Activated T-cell treated with anti-CD3 and anti-CD28 coated beads, Interleukin-2, amount 50 U/mL, for 24 hours (primary cell): Measurements from ENCODE around the gene PBRM1.

Experiments used
- DNase-seq: peaks from one replicate; pipeline ENCODE4 v3.0.0-alpha.2; 2020
- H3K27ac Mint-ChIP-seq: 2 replicates; pipeline ENCODE4 v1.8.0; 2020; ENCODE audit warnings: mild to moderate bottlenecking, mixed read lengths
- H3K27me3 Mint-ChIP-seq: 2 replicates; pipeline ENCODE4 v1.8.0; 2020; ENCODE audit warnings: mixed read lengths
- H3K36me3 Mint-ChIP-seq: 2 replicates; pipeline ENCODE4 v1.8.0; 2020; ENCODE audit warnings: low read depth, mixed read lengths
- H3K4me1 Mint-ChIP-seq: 2 replicates; pipeline ENCODE4 v1.8.0; 2020; ENCODE audit warnings: low read depth, mixed read lengths
- H3K4me3 Mint-ChIP-seq: 2 replicates; pipeline ENCODE4 v1.8.0; 2020; ENCODE audit warnings: mild to moderate bottlenecking, moderate library complexity, mixed read lengths
- H3K9me3 Mint-ChIP-seq: 2 replicates; pipeline ENCODE4 v1.8.0; 2020; ENCODE audit warnings: mixed read lengths

Gene PBRM1

DNA sequence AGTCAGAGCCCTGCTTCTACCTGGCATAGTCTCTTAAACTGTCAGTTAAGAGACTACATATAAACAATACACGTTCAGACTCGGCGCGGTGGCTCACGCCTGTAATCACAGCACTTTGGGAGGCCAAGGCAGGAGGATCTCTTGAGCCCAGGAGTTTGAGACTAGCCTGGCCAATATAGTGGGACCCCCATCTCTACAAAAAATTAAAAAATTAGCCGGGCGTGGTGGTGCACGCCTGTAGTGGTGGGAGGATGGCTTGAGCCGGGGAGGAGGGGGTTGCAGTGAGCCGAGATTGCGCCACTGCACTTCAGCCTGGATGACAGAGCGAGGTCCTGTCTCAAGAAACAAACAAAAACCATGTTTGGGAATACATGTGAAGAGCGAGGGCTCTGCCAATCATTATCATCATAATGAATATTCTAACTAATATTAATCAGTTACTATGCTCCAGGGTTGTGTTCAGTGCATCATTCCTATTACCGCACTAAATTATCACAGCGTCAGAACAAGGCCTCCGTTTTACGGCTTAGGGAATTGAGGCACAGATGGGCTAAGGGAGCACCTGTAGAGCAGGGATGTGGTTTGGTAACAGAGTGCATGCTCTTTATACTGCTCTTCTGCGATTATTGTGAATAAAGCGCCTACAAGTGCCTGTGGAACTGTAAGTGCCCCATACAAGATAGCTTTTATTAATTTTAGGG, 150.2 kb downstream of the PBRM1 start:
- Mint-ChIP-seq H3K27ac (peak overlapping the region; percentile 73), H3K9me3 (no peaks in the 10 kb centered on the region), H3K27me3 (no peaks in the 10 kb centered on the region), H3K36me3 (peaks cover 46% of the 10 kb centered on the region), H3K4me1 (peaks cover 49% of the 10 kb centered on the region), H3K4me3 (peak overlapping the region; percentile 96)
- peak; percentile 28 for DNase-seq

DNA sequence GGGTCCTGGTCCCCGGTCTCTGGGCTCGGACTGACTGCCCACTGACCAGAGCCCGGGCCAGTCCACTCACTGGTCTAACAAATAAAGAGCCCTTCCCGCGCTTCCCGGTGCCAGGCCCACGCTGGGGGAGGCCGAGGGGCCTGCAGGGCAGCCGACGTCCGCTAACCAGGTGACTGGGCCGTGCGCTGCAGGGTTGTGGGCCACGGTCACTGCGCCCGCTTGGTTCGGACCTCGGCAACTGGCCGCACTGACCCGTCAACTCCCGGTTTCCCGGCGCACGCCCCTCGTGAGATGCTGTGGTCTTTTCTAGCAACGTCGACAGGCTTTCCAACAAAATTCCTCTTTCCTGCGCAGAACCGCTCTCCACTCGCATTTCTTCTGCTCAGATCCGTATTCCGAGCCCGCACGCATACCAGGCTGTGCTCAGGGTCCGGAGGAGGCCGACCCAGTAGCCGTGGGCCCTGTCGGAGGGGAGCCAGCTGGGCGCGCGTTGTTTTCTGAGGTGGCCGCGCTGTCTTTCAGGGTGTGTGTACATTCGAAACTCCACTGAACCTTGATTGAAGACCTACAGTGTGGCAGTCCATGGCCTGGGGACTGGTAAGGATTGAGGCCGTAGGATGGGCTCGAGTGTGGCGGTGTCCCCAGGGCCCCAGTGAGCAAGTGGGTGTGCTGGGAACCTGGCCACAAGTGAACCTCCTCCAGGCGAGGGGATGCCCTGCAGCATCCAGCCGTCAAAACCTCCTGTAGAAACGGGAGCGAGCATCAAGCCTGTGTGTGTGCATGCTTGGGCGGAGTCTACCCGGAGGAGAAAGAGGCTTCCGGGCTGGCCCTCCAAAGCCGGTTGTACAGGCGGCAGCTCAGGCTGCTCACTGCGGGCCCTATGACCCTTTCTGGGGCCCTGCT, 151.2 kb downstream of the PBRM1 start:
- peak; percentile 34 for DNase-seq
- peaks cover 38% of the 10 kb centered on the region for H3K36me3 Mint-ChIP-seq
- H3K27ac Mint-ChIP-seq = peak overlapping the region; percentile 73
- H3K9me3 Mint-ChIP-seq = no peaks in the 10 kb centered on the region
- H3K4me3 Mint-ChIP-seq = peak overlapping the region; percentile 76
- no peaks in the 10 kb centered on the region for H3K27me3 Mint-ChIP-seq
- H3K4me1 Mint-ChIP-seq = peaks cover 41% of the 10 kb centered on the region

DNA sequence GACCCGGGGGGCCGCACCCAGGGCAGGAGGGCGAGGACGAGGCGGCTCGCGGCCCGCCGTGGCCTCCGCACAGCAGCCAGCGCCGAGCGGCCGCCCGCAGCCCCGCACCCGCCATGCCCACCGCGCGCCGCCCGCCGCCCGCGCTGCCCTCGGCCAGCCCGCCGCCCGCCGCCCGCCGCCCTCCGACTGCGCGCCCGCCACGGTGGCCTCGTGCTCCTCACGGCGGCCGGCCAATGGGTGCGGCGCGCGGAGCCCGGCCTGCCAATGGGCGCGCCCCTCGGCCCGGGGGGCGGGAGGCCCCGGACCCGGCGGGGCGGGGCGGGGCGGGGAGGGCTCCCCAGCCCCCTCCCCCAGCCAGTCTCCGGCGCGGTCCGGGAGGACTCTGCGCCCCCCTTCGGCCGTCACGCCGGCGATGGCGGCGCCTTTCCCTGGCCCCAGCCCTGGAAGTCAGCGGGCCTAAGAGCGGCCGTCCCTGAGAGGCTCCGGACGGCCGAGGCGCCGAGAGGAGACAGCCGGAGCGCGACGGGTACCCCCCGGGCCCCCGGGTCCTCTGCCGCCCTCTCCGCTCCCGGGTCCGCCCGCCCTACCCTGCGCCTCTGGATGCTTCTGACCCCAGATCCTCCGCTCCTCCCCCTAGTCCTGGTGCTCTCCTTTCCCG, 152.0 kb downstream of the PBRM1 start, which contains the start of gene NT5DC2:
TSS of gene NT5DC2 (minus strand) at position 235 of the 658 bp plus-strand sequence. CDS start at position 115, 120 bp downstream.
- Mint-ChIP-seq H3K27me3 (no peaks in the 10 kb centered on the region), H3K27ac (peak within 1 kb of the TSS; percentile 74), H3K36me3 (peaks cover 35% of the 10 kb centered on the region), H3K4me1 (peaks cover 34% of the 10 kb centered on the region), H3K9me3 (no peaks in the 10 kb centered on the region), H3K4me3 (peak within 1 kb of the TSS; percentile 83)
- peak; percentile 82 for DNase-seq

DNA sequence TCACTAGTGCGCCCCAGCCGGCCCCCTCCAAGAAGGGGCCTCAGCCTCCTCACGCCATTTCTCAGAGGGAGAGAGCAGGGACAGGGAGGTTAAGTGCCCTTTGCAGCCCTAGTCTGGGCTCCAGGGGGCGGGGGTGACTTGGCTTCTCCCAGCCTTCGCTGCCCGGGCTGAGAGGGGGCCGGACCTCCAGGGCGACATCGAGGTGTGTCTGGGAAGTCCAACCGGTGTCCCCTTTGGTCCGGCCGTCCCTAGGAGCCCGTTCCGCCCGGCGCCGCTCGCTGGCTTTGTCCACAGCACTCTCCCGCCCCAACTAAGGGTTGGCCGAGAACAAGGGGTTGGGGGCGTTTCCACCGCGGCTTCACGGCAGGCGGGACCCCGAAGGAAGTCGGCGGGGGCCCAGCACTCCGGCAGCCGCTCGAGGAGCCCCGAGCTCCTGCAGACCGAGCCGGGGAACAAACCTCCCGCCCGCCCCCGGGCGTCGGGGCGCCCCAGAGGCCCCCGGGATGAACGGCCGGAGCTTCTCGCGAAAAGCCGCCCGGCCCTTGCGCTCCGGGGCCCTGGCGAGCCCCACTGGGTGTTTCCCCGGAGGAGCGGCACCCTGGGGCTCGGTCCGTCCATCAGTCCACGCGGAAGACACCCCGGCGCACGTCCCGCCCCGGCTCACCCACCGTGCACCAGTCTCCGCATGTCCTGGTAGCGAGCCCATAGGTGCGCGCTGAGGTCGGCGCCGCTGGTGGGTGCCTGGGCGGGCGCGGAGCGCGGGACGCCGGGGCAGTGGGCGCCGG, 152.7 kb downstream of the PBRM1 start:
- H3K27ac Mint-ChIP-seq = peak overlapping the region; percentile 74
- peaks cover 36% of the 10 kb centered on the region for H3K36me3 Mint-ChIP-seq
- peaks cover 28% of the 10 kb centered on the region for H3K4me1 Mint-ChIP-seq
- peak; percentile 64 for DNase-seq
- H3K4me3 Mint-ChIP-seq = peak overlapping the region; percentile 83
- no peaks in the 10 kb centered on the region for H3K9me3 Mint-ChIP-seq
- H3K27me3 Mint-ChIP-seq = no peaks in the 10 kb centered on the region

DNA sequence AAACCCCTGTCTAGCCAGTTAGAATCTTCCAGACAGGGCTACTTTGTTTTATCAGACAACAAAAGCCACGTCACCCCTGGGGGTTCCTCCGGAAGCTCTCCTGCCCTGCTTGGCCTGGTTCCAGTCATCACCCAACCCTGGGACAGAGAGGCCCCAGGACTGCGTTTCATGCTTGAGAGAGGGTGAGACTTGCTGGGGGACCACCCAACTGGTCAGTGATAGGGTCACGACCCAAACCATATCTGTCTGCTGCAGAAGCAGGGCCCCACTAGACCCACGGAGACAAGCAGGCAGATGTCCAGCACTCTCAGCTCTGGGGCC, 153.2 kb downstream of the PBRM1 start:
- peaks cover 23% of the 10 kb centered on the region for H3K4me1 Mint-ChIP-seq
- peak; percentile 48 for DNase-seq
- H3K9me3 Mint-ChIP-seq = no peaks in the 10 kb centered on the region
- H3K4me3 Mint-ChIP-seq = peak overlapping the region; percentile 83
- H3K27ac Mint-ChIP-seq = peak overlapping the region; percentile 74
- no peaks in the 10 kb centered on the region for H3K27me3 Mint-ChIP-seq
- H3K36me3 Mint-ChIP-seq = peaks cover 36% of the 10 kb centered on the region

DNA sequence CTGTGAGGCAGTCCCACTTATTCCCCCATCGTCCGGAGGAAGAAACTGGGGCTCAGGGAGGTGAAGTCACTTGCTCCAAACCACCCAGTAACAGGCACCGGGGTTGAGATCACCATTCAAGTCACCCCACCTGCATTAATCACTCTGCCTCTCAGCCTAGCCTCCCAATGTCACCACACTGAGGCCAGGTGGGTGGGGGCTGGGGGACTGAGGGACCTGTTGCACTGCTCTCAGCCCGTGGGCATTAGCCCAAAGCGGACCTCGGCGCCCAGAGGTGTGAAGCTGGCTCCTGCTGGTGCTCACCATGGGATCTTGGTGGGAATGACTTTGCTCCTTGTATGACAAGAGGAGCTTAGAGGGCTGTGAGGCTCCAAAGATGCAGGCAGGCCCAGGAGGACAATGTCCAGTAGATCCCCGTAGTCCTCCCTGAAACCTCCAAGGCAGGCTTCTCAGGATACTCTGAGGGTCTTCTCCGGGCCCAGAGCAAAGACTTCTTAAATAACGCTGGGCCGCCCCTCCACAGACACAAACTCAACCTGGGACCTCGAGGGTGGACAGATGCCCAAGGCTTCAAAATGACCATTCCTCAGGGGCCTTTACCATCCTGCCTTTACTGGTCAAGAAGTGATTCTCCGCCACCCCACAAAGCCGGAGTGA, 153.7 kb downstream of the PBRM1 start:
- peak; percentile 28 for DNase-seq
- Mint-ChIP-seq H3K9me3 (no peaks in the 10 kb centered on the region), H3K27me3 (no peaks in the 10 kb centered on the region), H3K4me1 (peaks cover 20% of the 10 kb centered on the region), H3K27ac (peak overlapping the region; percentile 74), H3K4me3 (peak overlapping the region; percentile 83), H3K36me3 (peaks cover 36% of the 10 kb centered on the region)

DNA sequence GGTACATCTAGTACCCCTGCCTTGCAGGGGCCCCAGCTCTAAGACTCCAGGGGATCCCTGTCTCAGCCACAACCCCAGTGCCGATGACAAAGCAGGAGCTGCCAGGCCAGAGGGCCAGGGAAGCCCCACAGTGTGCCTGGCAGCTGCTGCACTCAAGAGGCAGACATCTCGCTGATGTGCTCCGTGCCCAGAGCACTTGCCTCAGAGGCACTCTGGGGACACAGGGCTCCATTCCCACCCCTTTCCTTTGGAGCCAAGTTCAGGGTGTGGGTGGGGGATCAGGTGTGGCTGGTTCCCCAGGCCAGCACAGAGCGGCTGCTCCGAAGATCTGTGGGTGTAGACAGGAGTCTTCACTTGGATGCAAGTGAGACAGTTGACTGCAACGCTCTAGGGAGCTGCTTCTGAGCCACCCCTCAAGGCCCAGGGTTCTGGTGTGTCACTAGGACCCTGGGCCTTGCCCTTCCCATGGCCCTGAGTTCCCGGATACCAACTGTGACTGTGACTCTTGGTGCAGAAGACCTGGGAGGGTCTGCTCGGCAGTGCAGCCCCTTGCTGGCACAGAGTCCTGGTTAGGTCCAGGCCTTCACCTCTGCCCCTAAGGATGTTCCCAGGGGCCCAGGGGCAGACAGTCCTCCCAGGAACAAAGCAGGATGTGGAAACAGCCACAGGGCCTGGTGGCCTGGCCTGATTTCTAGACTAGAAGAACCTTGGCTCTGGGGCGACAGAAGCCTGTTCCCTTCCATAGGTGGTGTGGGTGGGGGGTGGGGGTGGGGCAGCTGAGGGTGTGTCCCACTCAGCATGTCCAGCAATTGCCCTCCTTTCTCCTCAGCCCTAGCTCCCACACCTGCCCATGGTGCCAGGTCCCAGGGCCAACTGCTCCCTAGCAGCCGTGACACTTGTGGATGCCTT, 154.5 kb downstream of the PBRM1 start:
- peak; percentile 27 for DNase-seq
- no peaks in the 10 kb centered on the region for H3K27me3 Mint-ChIP-seq
- H3K4me1 Mint-ChIP-seq = peaks cover 20% of the 10 kb centered on the region
- H3K27ac Mint-ChIP-seq = no peak overlapping the region
- peak overlapping the region; percentile 83 for H3K4me3 Mint-ChIP-seq
- no peaks in the 10 kb centered on the region for H3K9me3 Mint-ChIP-seq
- H3K36me3 Mint-ChIP-seq = peaks cover 36% of the 10 kb centered on the region

DNA sequence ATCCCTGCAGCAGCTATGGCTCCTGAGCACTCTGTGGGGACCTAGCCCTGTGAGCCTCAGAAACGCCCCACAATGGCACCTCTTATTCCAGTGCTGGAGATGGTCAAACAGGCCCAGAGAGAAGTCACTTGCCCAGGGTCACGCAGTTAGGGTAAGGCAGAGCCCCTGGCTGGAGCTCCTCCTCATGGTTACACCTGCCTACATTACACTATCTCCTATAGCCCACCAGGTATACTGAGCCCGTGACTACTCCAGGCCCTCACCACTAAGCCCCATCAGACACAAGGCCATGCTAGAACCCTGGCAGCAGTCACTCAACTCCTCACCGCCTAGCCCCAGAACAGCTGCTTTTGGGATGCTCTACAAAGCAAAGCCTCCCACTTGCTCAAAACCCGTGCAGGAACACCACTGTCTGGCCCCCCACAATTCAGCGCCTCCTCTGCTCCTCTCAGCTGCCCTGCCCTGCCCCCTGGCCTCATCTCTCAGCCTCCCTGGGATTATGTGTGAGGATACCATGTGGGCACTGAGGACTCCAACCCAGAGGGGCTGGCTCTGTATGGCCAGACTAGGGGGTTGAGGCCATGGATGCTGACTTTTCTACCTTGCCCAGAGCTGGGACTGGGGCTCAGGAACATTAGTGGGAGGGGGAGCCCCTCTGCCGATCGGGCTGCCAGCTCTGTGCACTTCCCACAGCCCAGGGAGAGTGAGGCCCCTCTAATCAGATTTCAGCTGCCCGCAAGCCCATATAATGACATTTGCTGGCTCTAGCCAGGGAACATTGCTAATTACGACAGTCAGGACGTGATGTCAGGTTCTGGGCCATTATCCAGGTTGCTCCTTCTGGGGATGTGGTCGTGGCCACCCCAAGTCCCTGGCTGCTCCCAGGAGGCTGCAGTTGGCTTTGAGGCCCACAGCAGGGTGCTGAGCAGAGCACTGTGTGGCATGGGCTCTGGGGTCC, 156.1 kb downstream of the PBRM1 start:
- H3K27ac Mint-ChIP-seq = no peak overlapping the region
- peaks cover 44% of the 10 kb centered on the region for H3K36me3 Mint-ChIP-seq
- H3K27me3 Mint-ChIP-seq = no peaks in the 10 kb centered on the region
- no peak overlapping the region for H3K4me3 Mint-ChIP-seq
- no peak for DNase-seq
- H3K4me1 Mint-ChIP-seq = peaks cover 10% of the 10 kb centered on the region
- H3K9me3 Mint-ChIP-seq = no peaks in the 10 kb centered on the region

DNA sequence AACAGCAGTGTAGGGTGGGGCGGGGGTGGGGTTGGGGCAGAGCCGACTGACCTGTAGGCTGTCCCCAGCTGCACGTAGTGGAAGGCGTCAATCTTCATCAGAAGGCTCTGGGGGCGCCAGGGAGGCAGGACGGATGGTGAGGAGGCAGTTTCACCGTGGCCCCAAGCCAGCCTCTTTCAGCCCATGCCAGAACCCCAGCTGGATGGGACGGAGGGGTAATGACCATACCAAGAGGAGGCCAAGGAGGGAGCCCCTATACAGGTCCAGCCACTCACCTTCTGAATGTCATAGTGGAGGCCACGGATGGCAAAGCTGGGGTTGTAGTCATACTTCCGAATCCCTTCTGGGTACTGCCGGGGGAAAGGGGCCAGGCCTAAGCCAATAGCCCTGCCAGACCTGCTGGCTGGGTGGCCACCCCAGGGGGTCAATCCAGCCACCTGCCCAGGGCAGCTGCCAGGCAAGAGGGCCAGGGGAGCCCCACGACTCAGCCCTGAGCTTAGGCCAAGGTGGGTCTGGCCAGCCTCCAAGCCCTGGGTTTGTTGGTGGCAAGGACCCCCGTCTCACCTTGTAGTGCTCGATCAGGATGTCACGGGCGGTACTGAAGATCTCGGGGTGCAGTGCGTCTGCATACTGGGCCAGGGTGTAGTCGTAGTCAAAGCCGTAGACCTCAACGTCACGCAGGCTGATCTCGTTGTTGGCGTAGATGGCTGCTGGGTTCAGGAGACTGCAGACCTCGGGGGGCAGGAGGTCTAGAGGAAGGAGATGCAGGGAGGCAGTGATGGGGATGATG, 156.9 kb downstream of the PBRM1 start:
- Mint-ChIP-seq H3K27me3 (no peaks in the 10 kb centered on the region), H3K27ac (no peak overlapping the region), H3K4me1 (peaks cover 7% of the 10 kb centered on the region), H3K36me3 (peaks cover 53% of the 10 kb centered on the region), H3K9me3 (no peaks in the 10 kb centered on the region), H3K4me3 (no peak overlapping the region)
- no peak for DNase-seq

DNA sequence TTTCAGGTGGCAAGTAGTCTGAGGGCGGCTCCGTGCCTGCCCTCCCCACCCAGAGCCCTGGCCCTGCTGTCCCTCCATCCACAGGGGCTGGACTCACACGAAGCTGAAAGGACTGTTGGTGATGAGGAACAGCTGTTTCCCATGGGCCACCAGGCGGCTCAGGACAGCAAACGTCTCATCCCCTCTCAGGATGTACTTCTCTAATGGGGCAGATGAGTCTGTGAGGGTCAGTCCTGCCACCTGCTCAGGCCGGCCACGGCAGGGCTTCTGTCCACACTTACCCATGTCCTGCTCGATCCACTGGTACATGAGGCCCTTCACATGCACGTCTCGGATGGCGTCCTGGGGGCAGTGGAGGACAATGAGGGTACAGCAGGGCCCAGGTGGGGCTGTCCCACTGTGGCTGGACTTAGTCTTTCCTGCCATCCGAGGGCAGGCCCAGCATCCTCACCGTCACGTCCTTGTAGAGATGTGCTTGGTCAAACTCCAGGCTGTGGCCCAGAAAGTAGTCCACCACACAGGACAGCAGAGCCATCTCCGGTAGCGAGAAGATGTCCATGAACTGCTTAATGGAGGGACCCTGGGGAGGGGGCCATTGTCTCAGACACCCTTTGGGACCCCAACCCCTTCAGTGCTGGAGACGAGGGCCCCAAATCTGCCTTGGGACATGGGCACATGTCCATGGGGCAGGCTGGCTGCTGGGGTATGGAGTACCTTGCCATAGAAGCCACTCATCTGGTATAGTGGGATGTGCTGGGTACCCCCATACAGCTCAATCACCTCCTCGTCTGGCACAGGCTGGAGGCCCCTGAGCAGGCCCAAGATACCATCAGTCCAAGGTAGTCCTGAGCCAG, 157.8 kb downstream of the PBRM1 start:
- Mint-ChIP-seq H3K4me1 (peaks cover 7% of the 10 kb centered on the region), H3K36me3 (peaks cover 54% of the 10 kb centered on the region), H3K9me3 (no peaks in the 10 kb centered on the region), H3K27me3 (no peaks in the 10 kb centered on the region), H3K27ac (no peak overlapping the region), H3K4me3 (no peak overlapping the region)
- DNase-seq = no peak
